Stimulated activated CD8-positive, alpha-beta memory T cell treated with anti-CD3 and anti-CD28 coated beads, Interleukin-4, amount 100 ng/mL, for 24 hours (primary cell): ENCODE measurements around the gene RABL2A.
"Not testable (repeated sequence)": the region's sequence is repeated elsewhere in the genome, so short reads cannot be mapped to it uniquely, and the experiment has no call there.

Experiments used
- DNase-seq: peaks from one replicate; pipeline ENCODE4 v3.0.0-alpha.2; 2020; ENCODE audit warnings: low read depth

Gene RABL2A

GRCh38 chr2:113609822-113610221 lies 17.2 kb upstream of the RABL2A start:
- not testable (repeated sequence) for DNase-seq

GRCh38 chr2:113621002-113621401 lies 6.1 kb upstream of the RABL2A start:
- DNase-seq = not testable (repeated sequence)

GRCh38 chr2:113625906-113626305 lies 1.2 kb upstream of the RABL2A start:
- DNase-seq = not testable (repeated sequence)

DNA sequence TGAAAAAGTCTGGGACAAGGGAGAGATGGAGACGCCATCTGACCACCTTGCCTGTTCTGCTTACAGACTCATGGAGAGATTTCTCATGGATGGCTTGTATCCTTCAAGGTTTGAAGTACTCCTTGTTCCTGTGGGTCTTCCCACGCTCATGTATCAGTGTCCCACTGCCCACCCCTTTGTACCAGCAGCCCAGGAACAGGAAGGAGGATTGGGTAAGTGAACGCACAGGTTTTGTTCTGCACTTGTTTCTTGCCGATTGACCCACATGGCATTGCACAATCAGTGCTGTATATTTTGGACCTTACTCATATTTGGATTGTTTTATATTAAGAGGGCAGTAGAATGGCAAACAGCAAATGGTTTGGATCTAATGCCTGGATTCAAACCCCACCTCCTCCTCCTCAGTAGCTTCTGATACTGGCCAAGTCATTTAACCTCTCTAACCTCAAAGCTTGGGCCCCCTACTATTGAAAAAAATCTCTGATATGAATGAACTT lies 5.8 kb downstream of the RABL2A start:
- not testable (repeated sequence) for DNase-seq

GRCh38 chr2:113635358-113635757 lies 8.3 kb downstream of the RABL2A start:
- DNase-seq = not testable (repeated sequence)

DNA sequence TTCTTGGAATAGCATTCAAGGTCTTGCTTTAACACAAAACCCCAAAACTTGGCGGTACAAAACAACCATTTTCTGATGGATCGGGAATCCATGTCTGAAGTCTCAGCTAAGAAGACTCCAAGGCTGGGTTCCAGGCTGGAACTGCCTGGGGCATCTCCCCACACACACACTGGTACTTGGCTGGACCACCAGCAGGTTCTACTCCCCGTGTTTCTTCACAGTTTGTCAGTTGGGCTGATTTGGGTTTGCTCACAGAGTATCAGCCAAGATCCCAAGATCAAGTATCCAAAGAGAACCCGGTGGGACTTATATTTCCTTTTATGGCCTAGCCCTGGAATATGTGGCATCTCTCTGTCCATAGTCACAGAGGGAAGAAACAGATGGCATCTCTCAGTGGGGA lies 9.2 kb downstream of the RABL2A start:
- not testable (repeated sequence) for DNase-seq

DNA sequence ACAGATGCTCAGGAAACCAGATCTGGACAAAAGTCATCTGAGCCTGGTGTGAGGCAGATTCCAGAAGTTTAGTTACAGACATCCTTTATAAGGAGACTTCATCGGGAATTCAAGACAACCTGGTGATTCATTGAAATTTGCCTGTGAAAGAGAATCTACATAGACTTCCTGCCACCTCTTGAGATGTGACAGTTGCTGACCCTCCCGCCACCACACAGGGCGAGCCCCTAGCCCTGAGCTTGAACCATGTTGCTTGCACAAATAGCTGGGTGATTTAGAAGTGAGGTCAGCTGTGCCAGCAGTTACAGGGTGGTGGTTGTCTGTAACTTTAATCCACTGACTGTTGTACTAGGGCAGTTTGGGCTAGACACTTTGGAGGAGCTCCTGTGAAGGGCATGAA lies 11.0 kb downstream of the RABL2A start:
- DNase-seq = not testable (repeated sequence)

- DNase-seq = not testable (repeated sequence)
These were observed 19.2 kb downstream of the RABL2A start for GRCh38 chr2:113646217-113646616.

GRCh38 chr2:113650834-113651815 lies 24.1 kb downstream of the RABL2A start:
- DNase-seq = not testable (repeated sequence)

- DNase-seq = not testable (repeated sequence)
These were observed 25.5 kb downstream of the RABL2A start for GRCh38 chr2:113652599-113652998.

DNA sequence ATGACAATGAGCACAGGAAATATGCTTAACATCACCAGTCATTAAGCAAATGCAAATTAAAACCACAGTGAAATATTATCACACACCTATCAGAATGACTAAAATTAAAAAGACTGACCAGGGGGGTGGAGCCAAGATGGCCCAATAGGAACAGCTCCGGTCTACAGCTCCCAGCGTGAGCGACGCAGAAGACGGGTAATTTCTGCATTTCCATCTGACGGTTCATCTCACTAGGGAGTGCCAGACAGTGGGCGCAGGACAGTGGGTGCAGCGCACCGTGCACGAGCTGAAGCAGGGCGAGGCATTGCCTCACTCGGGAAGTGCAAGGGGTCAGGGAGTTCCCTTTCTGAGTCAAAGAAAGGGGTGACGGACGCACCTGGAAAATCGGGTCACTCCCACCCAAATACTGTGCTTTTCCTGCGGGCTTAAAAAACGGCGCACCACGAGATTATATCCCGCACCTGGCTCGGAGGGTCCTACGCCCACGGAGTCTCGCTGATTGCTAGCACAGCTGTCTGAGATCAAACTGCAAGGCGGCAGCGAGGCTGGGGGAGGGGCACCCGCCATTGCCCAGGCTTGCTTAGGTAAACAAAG lies 29.1 kb downstream of the RABL2A start:
- DNase-seq = not testable (repeated sequence)

DNA sequence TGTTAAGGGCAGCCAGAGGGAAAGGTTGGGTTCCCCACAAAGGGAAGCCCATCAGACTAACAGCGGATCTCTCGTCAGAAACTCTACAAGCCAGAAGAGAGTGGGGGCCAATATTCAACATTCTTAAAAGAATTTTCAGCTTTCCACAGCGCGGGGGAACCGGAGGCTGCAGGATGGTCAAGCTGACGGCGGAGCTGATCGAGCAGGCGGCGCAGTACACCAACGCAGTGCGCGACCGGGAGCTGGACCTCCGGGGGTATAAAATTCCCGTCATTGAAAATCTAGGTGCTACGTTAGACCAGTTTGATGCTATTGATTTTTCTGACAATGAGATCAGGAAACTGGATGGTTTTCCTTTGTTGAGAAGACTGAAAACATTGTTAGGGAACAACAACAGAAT lies 30.7 kb downstream of the RABL2A start:
- not testable (repeated sequence) for DNase-seq

- not testable (repeated sequence) for DNase-seq
These were observed 36.4 kb downstream of the RABL2A start for GRCh38 chr2:113663285-113664060.

- not testable (repeated sequence) for DNase-seq
These were observed 37.9 kb downstream of the RABL2A start for GRCh38 chr2:113664761-113665533.

- DNase-seq = not testable (repeated sequence)
These were observed 41.9 kb downstream of the RABL2A start for GRCh38 chr2:113669013-113669412.

GRCh38 chr2:113672326-113672932 lies 45.4 kb downstream of the RABL2A start:
- no peak for DNase-seq

- no peak for DNase-seq
These were observed 48.8 kb downstream of the RABL2A start for GRCh38 chr2:113675875-113676274.

DNA sequence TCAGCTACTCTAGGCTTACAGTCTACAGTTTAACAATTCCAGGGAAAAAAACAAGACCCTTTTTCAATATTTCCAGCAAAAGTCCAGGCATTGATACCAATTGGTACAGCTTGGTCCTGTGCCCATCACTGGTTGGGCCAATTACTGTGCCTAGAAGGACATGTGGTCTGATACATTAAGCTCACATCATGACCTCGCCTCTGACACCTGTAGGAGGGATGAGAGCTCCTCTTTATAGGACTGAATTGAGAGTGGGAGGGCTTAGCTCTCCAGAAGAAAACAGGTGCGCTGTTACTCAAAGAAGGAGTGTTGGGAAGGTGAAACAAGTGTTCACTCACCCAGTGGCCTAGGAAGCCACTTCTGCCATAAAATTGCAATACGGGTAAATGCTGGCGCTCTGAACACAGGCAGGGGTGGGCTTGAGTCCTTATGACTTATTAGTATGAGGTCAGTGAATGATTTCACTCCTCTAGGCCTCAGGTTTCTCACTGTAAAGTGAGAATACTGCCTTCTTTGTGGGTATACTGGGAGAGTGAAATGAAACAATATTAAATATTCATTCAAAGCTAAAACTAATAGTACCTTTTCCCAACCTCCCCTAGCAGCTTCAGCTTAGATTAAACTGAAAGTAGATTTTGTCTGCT lies 49.7 kb downstream of the RABL2A start:
- no peak for DNase-seq

- no peak for DNase-seq
These were observed 50.3 kb downstream of the RABL2A start for GRCh38 chr2:113677330-113677729.

- DNase-seq = no peak
These were observed 52.4 kb downstream of the RABL2A start for GRCh38 chr2:113679457-113679856.
